Adipocyte (in vitro differentiated cells): ENCODE measurements around the gene SMAD1.

Experiments
- DNase-seq: peaks from one replicate; pipeline ENCODE4 v3.0.0-alpha.2; 2015; ENCODE audit warnings: low read depth
- H3K27me3 ChIP-seq: replicated peaks from 2 replicates; pipeline ENCODE4 v1.7.0; 2013; ENCODE audit warnings: mild to moderate bottlenecking, low read length, moderate library complexity; ENCODE audit not compliant: control insufficient read depth, insufficient read depth
- H3K36me3 ChIP-seq: 2 replicates; pipeline ENCODE4 v1.7.0; 2013; ENCODE audit warnings: low read length, mild to moderate bottlenecking, moderate library complexity; ENCODE audit not compliant: control insufficient read depth, insufficient read depth, severe bottlenecking
- H3K4me1 ChIP-seq: 2 replicates; pipeline ENCODE4 v1.7.0; 2013; ENCODE audit warnings: mild to moderate bottlenecking, low read length, moderate library complexity; ENCODE audit not compliant: control insufficient read depth, insufficient read depth
- H3K4me3 ChIP-seq: 2 replicates; pipeline ENCODE4 v1.7.0; 2013; ENCODE audit warnings: mild to moderate bottlenecking, low read length, moderate library complexity
- H3K9ac ChIP-seq: 2 replicates; pipeline ENCODE4 v1.7.0; 2013; ENCODE audit warnings: mild to moderate bottlenecking, low read length, moderate library complexity
- H3K9me3 ChIP-seq: 2 replicates; pipeline ENCODE4 v1.7.0; 2013; ENCODE audit warnings: mild to moderate bottlenecking, low read length, moderate library complexity; ENCODE audit not compliant: control insufficient read depth

SMAD1 gene

GRCh38 chr4:145481164-145481941 is at the start of gene SMAD1:
SMAD1 (plus strand) TSS chr4:145481853; CDS start chr4:145514614, 32,761 bp downstream.
- H3K4me3 ChIP-seq = peak within 1 kb of the TSS; percentile 95
- peaks cover 14% of the 10 kb centered on the region for H3K4me1 ChIP-seq
- H3K9me3 ChIP-seq = no peaks in the 10 kb centered on the region
- H3K36me3 ChIP-seq = no peaks in the 10 kb centered on the region
- peak within 1 kb of the TSS; percentile 89 for H3K9ac ChIP-seq
- peaks cover 3% of the 10 kb centered on the region for H3K27me3 ChIP-seq
- DNase-seq = peak; percentile 95

- Histone ChIP-seq H3K36me3 (no peaks in the 10 kb centered on the region), H3K4me3 (no peak overlapping the region), H3K9me3 (peaks cover 14% of the 10 kb centered on the region)
These were observed 48.0 kb upstream of the SMAD1 start for GRCh38 chr4:145433684-145434083.

GRCh38 chr4:145435646-145436045 is 46.0 kb upstream of the SMAD1 start:
- Histone ChIP-seq H3K9ac (no peak overlapping the region), H3K4me1 (no peaks in the 10 kb centered on the region), H3K27me3 (no peaks in the 10 kb centered on the region), H3K9me3 (peaks cover 14% of the 10 kb centered on the region), H3K4me3 (no peak overlapping the region), H3K36me3 (no peaks in the 10 kb centered on the region)
- DNase-seq = no peak

More at GRCh38 chr4:145433684-145434083, 48.0 kb upstream of the SMAD1 start:
- Histone ChIP-seq H3K4me1 (no peaks in the 10 kb centered on the region), H3K9ac (no peak overlapping the region), H3K27me3 (no peaks in the 10 kb centered on the region)
- DNase-seq = no peak

GRCh38 chr4:145436114-145436513 is 45.5 kb upstream of the SMAD1 start:
- Histone ChIP-seq H3K4me3 (no peak overlapping the region), H3K9ac (no peak overlapping the region)
- no peak for DNase-seq

GRCh38 chr4:145436796-145437195 is 44.9 kb upstream of the SMAD1 start:
- no peaks in the 10 kb centered on the region for H3K27me3 ChIP-seq
- H3K4me3 ChIP-seq = no peak overlapping the region
- no peaks in the 10 kb centered on the region for H3K4me1 ChIP-seq
- H3K9me3 ChIP-seq = peaks cover 14% of the 10 kb centered on the region
- H3K9ac ChIP-seq = no peak overlapping the region
- H3K36me3 ChIP-seq = no peaks in the 10 kb centered on the region
- DNase-seq = no peak

More at GRCh38 chr4:145436114-145436513, 45.5 kb upstream of the SMAD1 start:
- Histone ChIP-seq H3K4me1 (no peaks in the 10 kb centered on the region), H3K27me3 (no peaks in the 10 kb centered on the region), H3K36me3 (no peaks in the 10 kb centered on the region), H3K9me3 (peaks cover 14% of the 10 kb centered on the region)

GRCh38 chr4:145437466-145437865 is 44.2 kb upstream of the SMAD1 start:
- Histone ChIP-seq H3K9ac (no peak overlapping the region), H3K27me3 (no peaks in the 10 kb centered on the region), H3K9me3 (peaks cover 14% of the 10 kb centered on the region), H3K4me3 (no peak overlapping the region), H3K4me1 (no peaks in the 10 kb centered on the region), H3K36me3 (no peaks in the 10 kb centered on the region)
- no peak for DNase-seq

GRCh38 chr4:145438298-145438697 is 43.4 kb upstream of the SMAD1 start:
- no peak for DNase-seq

GRCh38 chr4:145440292-145441007 is 41.2 kb upstream of the SMAD1 start:
- H3K9ac ChIP-seq = no peak overlapping the region
- DNase-seq = no peak

More at GRCh38 chr4:145438298-145438697, 43.4 kb upstream of the SMAD1 start:
- Histone ChIP-seq H3K4me3 (no peak overlapping the region), H3K36me3 (no peaks in the 10 kb centered on the region), H3K9me3 (peaks cover 13% of the 10 kb centered on the region), H3K9ac (no peak overlapping the region), H3K27me3 (no peaks in the 10 kb centered on the region), H3K4me1 (no peaks in the 10 kb centered on the region)

GRCh38 chr4:145446184-145446583 is 35.5 kb upstream of the SMAD1 start:
- Histone ChIP-seq H3K36me3 (no peaks in the 10 kb centered on the region), H3K9ac (no peak overlapping the region), H3K4me3 (no peak overlapping the region), H3K4me1 (no peaks in the 10 kb centered on the region), H3K9me3 (peaks cover 2% of the 10 kb centered on the region), H3K27me3 (no peaks in the 10 kb centered on the region)
- no peak for DNase-seq

More at GRCh38 chr4:145440292-145441007, 41.2 kb upstream of the SMAD1 start:
- no peak overlapping the region for H3K4me3 ChIP-seq
- no peaks in the 10 kb centered on the region for H3K4me1 ChIP-seq
- H3K9me3 ChIP-seq = peaks cover 2% of the 10 kb centered on the region
- H3K36me3 ChIP-seq = no peaks in the 10 kb centered on the region
- H3K27me3 ChIP-seq = no peaks in the 10 kb centered on the region

GRCh38 chr4:145451895-145452294 is 29.8 kb upstream of the SMAD1 start:
- Histone ChIP-seq H3K4me3 (no peak overlapping the region), H3K9ac (no peak overlapping the region), H3K4me1 (no peaks in the 10 kb centered on the region), H3K36me3 (no peaks in the 10 kb centered on the region), H3K27me3 (peaks cover 4% of the 10 kb centered on the region), H3K9me3 (no peaks in the 10 kb centered on the region)
- DNase-seq = no peak

GRCh38 chr4:145452447-145453162 is 29.0 kb upstream of the SMAD1 start:
- Histone ChIP-seq H3K4me1 (no peaks in the 10 kb centered on the region), H3K9ac (no peak overlapping the region), H3K4me3 (no peak overlapping the region), H3K27me3 (peaks cover 4% of the 10 kb centered on the region), H3K9me3 (no peaks in the 10 kb centered on the region), H3K36me3 (no peaks in the 10 kb centered on the region)
- DNase-seq = no peak
